GM19238 (cell line): Measurements from ENCODE around the gene ASCC1.

Experiments used
- DNase-seq: peaks from one replicate; pipeline ENCODE4 v3.0.0; 2011; ENCODE audit warnings: low spot score; ENCODE audit not compliant: insufficient read length

Gene ASCC1

DNA sequence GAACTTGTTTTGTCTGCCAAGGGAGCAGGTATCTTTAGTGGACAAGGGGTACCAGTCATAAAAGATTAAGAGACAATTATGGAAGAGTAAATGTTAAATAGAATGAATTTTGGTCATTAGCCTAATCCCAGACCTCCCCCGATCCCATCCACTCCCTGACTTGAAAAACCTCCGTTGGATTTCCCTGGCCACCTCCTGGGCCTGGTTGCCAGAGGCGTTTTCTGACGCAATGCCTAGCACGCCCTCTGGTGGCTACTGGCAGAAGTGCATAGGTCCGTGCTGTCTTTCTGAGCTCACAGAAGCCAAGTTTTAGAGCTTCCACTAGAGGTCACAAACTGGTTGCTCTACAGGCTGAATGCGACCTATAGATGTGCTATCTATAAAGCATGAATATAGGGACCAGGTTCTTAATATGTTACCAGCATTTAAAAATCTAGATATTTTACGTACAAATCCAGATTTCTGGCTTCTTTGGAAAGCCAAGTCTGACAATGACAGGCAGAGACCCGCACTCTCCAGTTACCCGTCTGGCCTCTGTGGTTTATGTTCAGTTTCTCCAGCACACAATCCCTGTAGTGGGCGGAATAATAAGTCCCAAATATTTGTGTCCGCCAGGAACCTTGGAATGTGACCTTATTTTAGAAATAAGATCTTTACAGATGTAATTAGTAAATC lies 167.5 kb downstream of the ASCC1 start:
- DNase-seq: peak; percentile 84
